ENCODE data around the gene HMGCS2.

Gene HMGCS2

GRCh38 chr1:119738100-119738720, 30.5 kb downstream of the HMGCS2 start:
- no peak for TF ChIP-seq POLR2A (IDR thresholded peaks at IDR 0.05; ENCODE audit: low read depth, low read length)
- FAIRE-seq (no peak), DNase-seq (ENCODE audit: insufficient read length, low spot score) (no peak)

DNA sequence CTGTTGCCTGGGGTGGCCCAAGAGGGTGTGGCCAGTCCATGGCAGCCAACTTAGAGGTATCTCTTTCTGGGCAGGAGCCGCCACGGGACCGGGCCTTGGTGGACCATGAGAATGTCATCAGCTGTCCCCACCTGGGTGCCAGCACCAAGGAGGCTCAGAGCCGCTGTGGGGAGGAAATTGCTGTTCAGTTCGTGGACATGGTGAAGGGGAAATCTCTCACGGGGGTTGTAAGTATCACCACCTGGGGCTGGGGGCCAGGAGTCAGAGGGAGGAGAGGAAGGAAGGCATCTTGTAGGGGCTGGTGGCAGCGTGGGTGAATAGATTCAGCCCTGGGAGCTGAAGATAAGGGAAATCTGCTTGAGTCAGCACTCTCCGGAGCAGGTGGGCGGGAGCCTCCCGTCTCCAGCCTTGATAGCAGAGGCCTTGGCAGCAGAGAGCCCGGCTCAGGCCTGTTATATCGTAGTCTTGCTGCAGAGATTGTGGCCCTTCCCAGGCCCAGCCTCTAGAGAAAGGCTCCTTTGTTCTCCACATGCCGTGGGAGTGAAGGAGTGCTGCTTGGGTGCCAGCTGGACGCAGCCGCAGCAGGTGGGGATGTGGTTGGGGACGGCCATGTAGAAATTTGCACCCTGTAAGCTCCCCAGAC, 31.5 kb downstream of the HMGCS2 start:
- DNase-seq (ENCODE audit: insufficient read length, low spot score), result no peak
- TF ChIP-seq POLR2A (IDR thresholded peaks at IDR 0.05; ENCODE audit: low read depth, low read length), result no peak
- no peak for FAIRE-seq

DNA sequence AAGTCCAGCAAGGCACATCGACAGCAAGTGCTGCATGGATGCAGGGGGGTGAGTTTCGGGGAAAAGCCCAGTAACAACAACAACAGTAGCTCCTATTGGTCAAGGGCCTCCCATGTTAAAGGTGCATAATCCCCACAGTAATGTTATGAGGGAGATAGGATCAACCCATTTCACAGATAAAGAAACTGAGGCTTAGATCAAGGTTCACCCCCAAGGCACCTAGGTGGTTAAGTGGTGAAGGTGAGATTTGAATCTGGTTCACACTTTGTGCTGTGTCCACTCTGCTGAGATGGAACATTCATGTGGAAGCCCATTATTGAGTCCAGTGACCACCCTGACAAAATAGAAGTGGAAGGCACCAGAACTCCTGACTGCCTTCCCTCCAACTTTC, 32.1 kb downstream of the HMGCS2 start:
- TF ChIP-seq POLR2A (IDR thresholded peaks at IDR 0.05; ENCODE audit: low read depth, low read length), result no peak
- DNase-seq (ENCODE audit: insufficient read length, low spot score), result no peak
- FAIRE-seq, result no peak

GRCh38 chr1:119735217-119735616, 33.5 kb downstream of the HMGCS2 start:
- DNase-seq (ENCODE audit: insufficient read length, low spot score), result no peak
- no peak for TF ChIP-seq POLR2A (IDR thresholded peaks at IDR 0.05; ENCODE audit: low read depth, low read length)
- FAIRE-seq, result no peak

GRCh38 chr1:119733754-119734153, 35.0 kb downstream of the HMGCS2 start:
- no peak for TF ChIP-seq POLR2A (IDR thresholded peaks at IDR 0.05; ENCODE audit: low read depth, low read length)
- no peak for FAIRE-seq
- DNase-seq (ENCODE audit: insufficient read length, low spot score), result no peak

- no peak for FAIRE-seq
- TF ChIP-seq POLR2A (IDR thresholded peaks at IDR 0.05; ENCODE audit: low read depth, low read length), result no peak
Observed at GRCh38 chr1:119732465-119733168, 36.1 kb downstream of the HMGCS2 start.

GRCh38 chr1:119731741-119732430, 36.8 kb downstream of the HMGCS2 start:
- TF ChIP-seq POLR2A (IDR thresholded peaks at IDR 0.05; ENCODE audit: low read depth, low read length), result no peak
- FAIRE-seq, result no peak
- no peak for DNase-seq (ENCODE audit: insufficient read length, low spot score)

More at GRCh38 chr1:119732465-119733168, 36.1 kb downstream of the HMGCS2 start:
- no peak for DNase-seq (ENCODE audit: insufficient read length, low spot score)

GRCh38 chr1:119731060-119731459, 37.6 kb downstream of the HMGCS2 start:
- FAIRE-seq, result no peak
- DNase-seq (ENCODE audit: insufficient read length, low spot score), result no peak
- TF ChIP-seq POLR2A (IDR thresholded peaks at IDR 0.05; ENCODE audit: low read depth, low read length), result no peak

GRCh38 chr1:119729044-119729443, 39.7 kb downstream of the HMGCS2 start:
- FAIRE-seq (no peak), DNase-seq (ENCODE audit: insufficient read length, low spot score) (no peak)
- TF ChIP-seq POLR2A (IDR thresholded peaks at IDR 0.05; ENCODE audit: low read depth, low read length), result no peak

- FAIRE-seq (no peak), DNase-seq (ENCODE audit: insufficient read length, low spot score) (no peak)
- no peak for TF ChIP-seq POLR2A (IDR thresholded peaks at IDR 0.05; ENCODE audit: low read depth, low read length)
Observed at GRCh38 chr1:119727991-119728390, 40.7 kb downstream of the HMGCS2 start.

DNA sequence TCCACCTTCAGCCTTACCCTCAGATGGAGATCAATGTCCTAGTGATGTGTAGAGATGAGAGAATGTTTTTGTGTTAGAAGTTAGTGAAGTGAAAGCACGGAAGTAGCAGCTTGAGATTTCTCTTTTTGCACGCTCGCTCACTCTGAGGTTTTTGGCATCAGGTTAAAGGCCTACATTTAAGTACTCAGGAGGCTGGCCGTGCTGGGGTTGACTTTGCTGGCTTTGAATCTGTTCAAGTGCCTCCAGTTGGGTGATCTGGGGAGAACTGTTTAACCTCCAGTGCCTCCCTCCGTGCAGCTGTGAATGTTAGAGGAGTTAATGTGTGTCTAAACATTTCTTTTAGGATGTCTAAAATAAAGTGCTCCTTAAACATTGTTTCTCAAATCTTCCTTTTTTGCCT, 43.1 kb downstream of the HMGCS2 start:
- FAIRE-seq (no peak), DNase-seq (ENCODE audit: insufficient read length, low spot score) (no peak)
- no peak for TF ChIP-seq POLR2A (IDR thresholded peaks at IDR 0.05; ENCODE audit: low read depth, low read length)

DNA sequence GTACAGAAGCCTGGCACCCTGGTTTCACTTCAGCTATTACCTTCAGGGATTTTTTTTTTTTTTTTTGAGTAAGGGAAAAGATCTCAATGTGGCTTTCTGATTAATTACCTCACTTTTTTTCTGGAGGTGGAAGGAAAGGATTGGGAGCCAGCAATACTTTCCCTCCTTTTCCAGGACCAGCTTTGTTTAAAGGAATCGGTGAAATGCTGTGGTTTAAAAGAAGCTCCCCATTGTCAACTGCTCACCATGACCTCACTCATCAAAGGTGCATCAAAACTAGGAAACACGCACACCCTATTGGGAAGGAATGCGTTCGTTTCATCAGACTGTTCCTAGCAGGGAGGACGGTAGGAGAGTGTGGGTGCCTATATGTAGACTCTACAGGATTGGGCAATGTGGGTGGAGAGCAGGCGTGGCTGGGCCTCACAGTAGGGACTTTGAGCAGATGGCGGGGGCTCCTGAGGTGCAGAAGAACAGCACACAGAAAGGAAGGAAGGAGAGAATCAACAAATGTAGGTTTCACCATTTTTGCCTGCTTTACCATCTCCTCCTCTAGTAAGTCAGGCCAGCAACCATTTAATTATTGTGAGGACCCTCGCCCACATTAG, 44.0 kb downstream of the HMGCS2 start:
- no peak for TF ChIP-seq POLR2A (IDR thresholded peaks at IDR 0.05; ENCODE audit: low read depth, low read length)
- DNase-seq (ENCODE audit: insufficient read length, low spot score) (no peak), FAIRE-seq (no peak)

DNA sequence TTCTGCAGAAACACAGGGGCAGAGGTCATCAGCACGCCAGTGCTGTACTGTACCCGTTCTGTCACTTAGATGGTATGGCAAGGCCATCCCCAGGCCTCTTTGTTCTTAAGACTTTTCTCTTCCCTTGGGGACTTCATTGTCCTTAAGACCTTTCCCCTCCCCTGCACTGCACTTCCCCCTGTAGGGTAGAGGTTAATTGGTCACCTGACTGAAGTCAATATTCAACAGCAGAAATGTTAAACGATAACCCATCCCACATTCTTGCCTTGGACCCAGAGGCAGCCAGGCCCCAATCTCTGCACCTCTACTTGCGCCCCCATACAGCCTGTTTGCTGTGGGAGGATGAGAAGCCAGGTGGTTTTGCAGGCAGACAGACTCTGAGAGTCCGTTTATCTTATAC, 46.8 kb downstream of the HMGCS2 start:
- FAIRE-seq, result no peak
- no peak for TF ChIP-seq POLR2A (IDR thresholded peaks at IDR 0.05; ENCODE audit: low read depth, low read length)
- no peak for DNase-seq (ENCODE audit: insufficient read length, low spot score)

Measured in H54 (cell line).